Mesenchymal stem cell (in vitro differentiated cells and primary cell): Measurements from ENCODE around the gene TUBB3.
A peak's percentile ranks its signal among the peaks of the same experiment; 100 is the strongest.

Source experiments
- DNase-seq: peaks from one replicate; pipeline ENCODE4 v3.0.0-alpha.2; 2013
- H2AFZ ChIP-seq: one replicate; pipeline ENCODE4 v1.6.1; 2013; ENCODE audit warnings: low read depth, mild to moderate bottlenecking, control low read depth, inconsistent platforms, low read length, moderate library complexity
- H2AK5ac ChIP-seq: 2 replicates; pipeline ENCODE4 v1.6.1; 2013; ENCODE audit warnings: low read length, moderate library complexity, mild to moderate bottlenecking, inconsistent platforms; ENCODE audit not compliant: severe bottlenecking
- H2BK120ac ChIP-seq: one replicate; pipeline ENCODE4 v1.6.1; 2013; ENCODE audit warnings: low read depth, mild to moderate bottlenecking, inconsistent platforms, low read length, moderate library complexity
- H2BK12ac ChIP-seq, 2 experiments: one replicate each; pipeline ENCODE4 v1.6.1; 2013; ENCODE audit warnings: inconsistent platforms in 2 of 2, low read length in 2 of 2, mild to moderate bottlenecking in 2 of 2, moderate library complexity in 2 of 2, control low read depth in 1 of 2
- H2BK15ac ChIP-seq: one replicate; pipeline ENCODE4 v1.6.1; 2013; ENCODE audit warnings: mild to moderate bottlenecking, low read depth, inconsistent platforms; ENCODE audit not compliant: poor library complexity, severe bottlenecking
- H2BK5ac ChIP-seq: 2 replicates; pipeline ENCODE4 v1.6.1; 2013; ENCODE audit warnings: low read depth, mild to moderate bottlenecking, low read length, control low read depth, inconsistent platforms; ENCODE audit not compliant: poor library complexity, severe bottlenecking
- H3K14ac ChIP-seq, 2 experiments: one replicate each; pipeline ENCODE4 v1.6.1; 2013; ENCODE audit warnings: inconsistent platforms in 2 of 2, low read length in 2 of 2, control low read depth in 1 of 2, mild to moderate bottlenecking in 1 of 2, moderate library complexity in 1 of 2
- H3K18ac ChIP-seq, 2 experiments: one replicate each; pipeline ENCODE4 v1.6.1; 2013; ENCODE audit warnings: inconsistent platforms in 2 of 2, low read length in 2 of 2, control low read depth in 1 of 2, low read depth in 1 of 2, mild to moderate bottlenecking in 1 of 2
- H3K23ac ChIP-seq, 2 experiments: one replicate each; pipeline ENCODE4 v1.6.1; 2013; ENCODE audit warnings: inconsistent platforms in 2 of 2, low read length in 2 of 2, mild to moderate bottlenecking in 2 of 2, moderate library complexity in 2 of 2, control low read depth in 1 of 2
- H3K27ac ChIP-seq: 2 replicates; pipeline ENCODE4 v1.5.1; 2013; ENCODE audit warnings: mild to moderate bottlenecking, moderate library complexity, low read length, control low read depth, inconsistent platforms; ENCODE audit not compliant: poor library complexity, severe bottlenecking
- H3K27me3 ChIP-seq, 2 experiments: 2 replicates each; pipeline versions ENCODE4 v1.6.1 to v1.7.0; 2013; ENCODE audit warnings: low read length in 2 of 2, mild to moderate bottlenecking in 2 of 2, moderate library complexity in 2 of 2, control low read depth in 1 of 2, inconsistent platforms in 1 of 2; ENCODE audit not compliant: control insufficient read depth in 1 of 2, insufficient read depth in 1 of 2
- H3K36me3 ChIP-seq, 2 experiments: 2 replicates each; pipeline versions ENCODE4 v1.6.1 to v1.7.0; 2013; ENCODE audit warnings: low read length in 2 of 2, control low read depth in 1 of 2, inconsistent platforms in 1 of 2, low read depth in 1 of 2, mild to moderate bottlenecking in 1 of 2; ENCODE audit not compliant: insufficient read depth in 2 of 2, control insufficient read depth in 1 of 2
- H3K4ac ChIP-seq, 2 experiments: one replicate each; pipeline ENCODE4 v1.6.1; 2013; ENCODE audit warnings: inconsistent platforms in 2 of 2, low read length in 2 of 2, mild to moderate bottlenecking in 2 of 2, moderate library complexity in 2 of 2, control low read depth in 1 of 2, low read depth in 1 of 2
- H3K4me1 ChIP-seq: 2 replicates; pipeline ENCODE4 v1.6.1; 2013; ENCODE audit warnings: low read depth, low read length, control low read depth; ENCODE audit not compliant: control insufficient read depth, insufficient read depth
- H3K4me2 ChIP-seq: 2 replicates; pipeline ENCODE4 v1.6.1; 2013; ENCODE audit warnings: low read length, mild to moderate bottlenecking, inconsistent platforms; ENCODE audit not compliant: poor library complexity, severe bottlenecking
- H3K4me3 ChIP-seq, 2 experiments: 2 replicates each; pipeline versions ENCODE4 v1.5.1 to v1.7.0; 2013; ENCODE audit warnings: low read length in 2 of 2, mild to moderate bottlenecking in 2 of 2, control low read depth in 1 of 2, low read depth in 1 of 2; ENCODE audit not compliant: insufficient read depth in 1 of 2
- H3K79me1 ChIP-seq: replicated peaks from 2 replicates; pipeline ENCODE4 v1.6.1; 2013; ENCODE audit warnings: mild to moderate bottlenecking, control low read depth, low read length, inconsistent platforms; ENCODE audit not compliant: poor library complexity, severe bottlenecking
- H3K9ac ChIP-seq: 2 replicates; pipeline ENCODE4 v1.7.0; 2013; ENCODE audit warnings: mild to moderate bottlenecking, low read length, moderate library complexity
- H3K9me3 ChIP-seq: 2 replicates; pipeline ENCODE4 v1.7.0; 2013; ENCODE audit warnings: mild to moderate bottlenecking, low read length; ENCODE audit not compliant: control insufficient read depth
- H4K8ac ChIP-seq: one replicate; pipeline ENCODE4 v1.6.1; 2013; ENCODE audit warnings: inconsistent platforms, mild to moderate bottlenecking, low read length, moderate library complexity
- H4K91ac ChIP-seq: one replicate; pipeline ENCODE4 v1.6.1; 2013; ENCODE audit warnings: mild to moderate bottlenecking, low read length, inconsistent platforms
- WGBS: methylation state at CpG from one replicate; pipeline ENCODE4 v1.1.7; 2013; ENCODE audit warnings: mixed read lengths; 5-methylcytosine and 5-hydroxymethylcytosine counted together

The TUBB3 gene

DNA sequence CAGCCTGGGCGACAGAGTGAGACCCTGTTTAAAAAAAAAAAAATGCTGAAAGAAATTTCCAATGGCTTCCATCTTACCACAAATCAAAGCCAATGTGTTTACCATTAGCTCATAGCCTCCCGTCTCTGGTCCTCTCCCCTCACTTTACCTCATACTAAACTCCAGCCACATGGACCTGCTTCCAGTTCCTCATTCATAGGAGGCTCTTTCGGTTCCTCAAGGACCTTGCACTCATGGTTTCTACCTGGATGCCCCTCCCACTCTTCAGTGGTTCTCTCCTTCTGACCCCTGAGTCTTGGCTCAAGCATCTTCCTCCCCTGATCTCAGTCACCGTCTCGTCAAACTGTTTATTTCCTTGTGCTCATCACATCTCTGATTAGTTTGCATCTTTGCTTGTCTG lies 21.6 kb downstream of the TUBB3 start:
- Histone ChIP-seq H4K8ac (no peak overlapping the region), H3K4me3 (no peak overlapping the region), H2BK120ac (no peak overlapping the region), H3K9me3 (no peaks in the 10 kb centered on the region), H3K4me1 (peaks cover 11% of the 10 kb centered on the region), H3K27ac (no peak overlapping the region), H2BK12ac (no peak overlapping the region), H2AK5ac (no peak overlapping the region), H3K23ac (no peak overlapping the region), H3K36me3 (peaks cover 0 to 3% of the 10 kb centered on the region in 2 experiments), H3K14ac (no peak overlapping the region), H4K91ac (no peak overlapping the region), H3K79me1 (peaks cover 6% of the 10 kb centered on the region), H2BK15ac (no peak overlapping the region), H3K9ac (no peak overlapping the region), H2AFZ (no peak overlapping the region), H2BK5ac (no peak overlapping the region), H3K27me3 (peaks cover 0 to 9% of the 10 kb centered on the region in 2 experiments), H3K18ac (no peak overlapping the region), H3K4ac (no peak overlapping the region), H3K4me2 (no peak overlapping the region)
- DNase-seq = no peak
- 86% methylated on average over 5 of the region's 5 CpGs for WGBS

DNA sequence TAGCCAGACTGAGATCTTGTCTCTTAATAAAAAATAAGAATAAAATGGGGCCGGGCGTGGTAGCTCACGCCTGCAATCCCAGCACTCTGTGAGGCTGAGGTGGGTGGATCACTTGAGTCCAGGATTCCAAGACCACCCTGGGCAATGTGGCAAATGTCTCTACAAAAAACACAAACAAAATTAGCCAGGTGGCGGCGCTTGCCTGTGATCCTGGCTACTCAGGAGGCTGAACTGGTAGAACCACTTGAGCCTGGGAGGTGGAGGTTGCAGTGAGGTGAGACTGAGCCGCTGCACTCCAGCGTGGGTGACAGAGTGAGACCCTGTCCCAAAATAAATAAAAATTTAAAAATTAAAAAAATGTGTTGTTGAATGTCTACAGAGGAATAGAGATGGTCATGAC lies 22.5 kb downstream of the TUBB3 start:
- no peak overlapping the region for H3K4ac ChIP-seq
- no peak overlapping the region for H2BK5ac ChIP-seq
- H2BK120ac ChIP-seq = no peak overlapping the region
- no peak overlapping the region for H3K23ac ChIP-seq
- H3K27ac ChIP-seq = no peak overlapping the region
- H2BK15ac ChIP-seq = no peak overlapping the region
- 80% methylated on average over 5 of the region's 7 CpGs for WGBS
- no peak for DNase-seq
- no peak overlapping the region for H3K9ac ChIP-seq
- H2AK5ac ChIP-seq = no peak overlapping the region
- H3K79me1 ChIP-seq = peaks cover 8% of the 10 kb centered on the region
- H3K9me3 ChIP-seq = no peaks in the 10 kb centered on the region
- H4K8ac ChIP-seq = no peak overlapping the region
- H2AFZ ChIP-seq = no peak overlapping the region
- peaks cover 14% of the 10 kb centered on the region for H3K4me1 ChIP-seq
- H3K4me2 ChIP-seq = no peak overlapping the region
- no peak overlapping the region for H3K4me3 ChIP-seq
- no peak overlapping the region for H3K18ac ChIP-seq
- peaks cover 0 to 3% of the 10 kb centered on the region in 2 experiments for H3K36me3 ChIP-seq
- H4K91ac ChIP-seq = no peak overlapping the region
- H3K14ac ChIP-seq = no peak overlapping the region
- peaks cover 0 to 9% of the 10 kb centered on the region in 2 experiments for H3K27me3 ChIP-seq
- H2BK12ac ChIP-seq = no peak overlapping the region

DNA sequence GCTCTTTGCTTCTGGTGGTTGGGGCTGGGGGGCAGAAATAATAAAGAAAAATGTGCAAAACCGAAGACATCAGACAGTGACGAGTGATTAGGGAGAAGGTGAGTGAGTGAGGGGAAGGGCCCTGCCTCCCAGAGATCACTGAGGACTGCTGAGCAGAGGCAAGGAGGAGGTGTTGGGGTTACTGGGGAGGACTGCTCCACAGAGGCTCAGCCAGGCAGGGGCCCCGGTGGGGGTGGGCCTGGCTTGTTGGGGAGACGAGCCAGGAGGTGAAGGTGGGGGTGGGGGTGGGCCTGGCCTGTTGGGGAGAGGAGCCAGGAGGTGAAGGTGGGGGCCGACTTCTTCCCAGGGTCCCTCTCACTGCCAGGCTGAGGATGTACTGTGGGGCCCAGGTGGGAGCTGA lies 23.4 kb downstream of the TUBB3 start:
- H3K14ac ChIP-seq = no peak overlapping the region
- H4K91ac ChIP-seq = no peak overlapping the region
- H3K9me3 ChIP-seq = no peaks in the 10 kb centered on the region
- H3K4me2 ChIP-seq = no peak overlapping the region
- no peak overlapping the region for H2BK15ac ChIP-seq
- H2BK120ac ChIP-seq = no peak overlapping the region
- no peak overlapping the region for H3K27ac ChIP-seq
- H2BK12ac ChIP-seq = no peak overlapping the region
- H2AFZ ChIP-seq = no peak overlapping the region
- WGBS = 76% methylated on average over 5 of the region's 5 CpGs
- H3K79me1 ChIP-seq = peaks cover 8% of the 10 kb centered on the region
- no peak for DNase-seq
- no peak overlapping the region for H3K18ac ChIP-seq
- H3K4ac ChIP-seq = no peak overlapping the region
- no peak overlapping the region for H3K9ac ChIP-seq
- H3K4me3 ChIP-seq = no peak overlapping the region
- no peak overlapping the region for H4K8ac ChIP-seq
- no peak overlapping the region for H2BK5ac ChIP-seq
- peaks cover 0 to 3% of the 10 kb centered on the region in 2 experiments for H3K36me3 ChIP-seq
- no peak overlapping the region for H3K23ac ChIP-seq
- H2AK5ac ChIP-seq = no peak overlapping the region
- H3K27me3 ChIP-seq = peaks cover 0 to 9% of the 10 kb centered on the region in 2 experiments
- H3K4me1 ChIP-seq = peaks cover 14% of the 10 kb centered on the region

GRCh38 chr16:89949121-89949742 lies 26.1 kb downstream of the TUBB3 start:
- Histone ChIP-seq H3K27me3 (peaks cover 0 to 9% of the 10 kb centered on the region in 2 experiments), H2BK12ac (peak overlapping the region in 1 of 2 experiments; percentile 0), H3K18ac (no peak overlapping the region), H2AK5ac (no peak overlapping the region), H2BK120ac (no peak overlapping the region), H3K4me1 (peaks cover 15% of the 10 kb centered on the region), H3K4ac (peak overlapping the region in 1 of 2 experiments; percentile 81), H3K23ac (peak overlapping the region in 1 of 2 experiments; percentile 34), H3K27ac (no peak overlapping the region), H2AFZ (no peak overlapping the region), H3K79me1 (peaks cover 29% of the 10 kb centered on the region), H3K36me3 (peaks cover under 1 to 13% of the 10 kb centered on the region in 2 experiments), H3K14ac (no peak overlapping the region), H4K91ac (peak overlapping the region; percentile 25), H3K4me2 (peak overlapping the region; percentile 93), H4K8ac (peak overlapping the region; percentile 63), H3K9me3 (no peaks in the 10 kb centered on the region), H3K4me3 (peak overlapping the region; percentile 69 to 84), H3K9ac (peak overlapping the region; percentile 77), H2BK5ac (no peak overlapping the region), H2BK15ac (no peak overlapping the region)
- whole genome bisulfite sequencing = 28% methylated on average over 42 of the region's 55 CpGs
- DNase-seq = no peak
